HCT116 (cell line): Measurements from ENCODE around the gene SEMA6D. TPM values are rescaled to one million over a fixed set of nuclear protein-coding genes. Genes with fewer than 3 reads are reported as not detected.

Experiments used
- ATAC-seq: fragments of 200-7000 bp; cut with Tn5 transposase; 2 replicates; pipeline ENCODE4 v1.9.1; 2020; ENCODE audit warnings: mild to moderate bottlenecking, moderate library complexity
- BruUV-seq: library from RNA; stranded (reverse); fragments of 400-500 nt; replicated peaks from 2 replicates; lab custom pipeline; 2021; lab: Mats Ljungman, UMichigan
- CTCF ChIA-PET: fragments of 300-600 bp; sonication (Branson Sonifier 250); formaldehyde crosslinking; loops from one replicate; lab custom pipeline; 2021; ENCODE audit warnings: antibody characterized with exemption; lab: Charles Lee
- POLR2A ChIA-PET: fragments of 300-600, 350-600 bp; sonication (Branson Sonifier 250); formaldehyde crosslinking; loops from one replicate; lab custom pipeline; 2021; ENCODE audit warnings: antibody characterized with exemption; lab: Charles Lee
- RAD21 ChIA-PET, 2 experiments: fragments of 300-600 bp; sonication (Branson Sonifier 250); formaldehyde crosslinking; loops; one replicate each; lab custom pipeline; 2023; ENCODE audit warnings: low total read pairs in 2 of 2; ENCODE audit not compliant: uncharacterized antibody in 2 of 2, unreplicated experiment in 2 of 2, low non-redundant PET in 1 of 2; lab: Charles Lee
- DNase-seq: peaks from one replicate; pipeline ENCODE4 v3.0.0-alpha.2; 2010; ENCODE audit warnings: low read depth, low spot score
- H2AFZ ChIP-seq: fragments of 200-600 bp; shearing (Covaris generic), sonication (generic); 2 replicates; pipeline ENCODE4 v1.6.1; 2017; ENCODE audit warnings: low read depth, mixed run types, mixed read lengths, antibody characterized with exemption, low read length; ENCODE audit not compliant: poor library complexity, severe bottlenecking
- H3K27ac ChIP-seq: 2 replicates; pipeline ENCODE4 v1.5.1; 2012; ENCODE audit warnings: low read depth, low read length
- H3K27me3 ChIP-seq: fragments of 200-600 bp; sonication (generic); 2 replicates; pipeline ENCODE4 v1.6.1; 2016; ENCODE audit warnings: mixed run types, low read length, mixed read lengths; ENCODE audit not compliant: insufficient read depth
- H3K36me3 ChIP-seq, 2 experiments: fragments of 200-500 bp in 1 of 2; fragments of 200-600 bp in 1 of 2; sonication (Bioruptor generic) in 1 of 2; sonication (generic) in 1 of 2; 2 replicates each; pipeline versions ENCODE4 v1.5.1 to v1.6.1; 2014 to 2016; ENCODE audit warnings: low read length in 2 of 2, inconsistent platforms in 1 of 2, mixed read lengths in 1 of 2, mixed run types in 1 of 2; ENCODE audit not compliant: insufficient read depth in 2 of 2, control insufficient read depth in 1 of 2
- H3K4me1 ChIP-seq, 2 experiments: fragments of 200-600 bp in 1 of 2; sonication (generic) in 1 of 2; 2 replicates each; pipeline versions ENCODE4 v1.5.1 to v1.6.1; 2012 to 2017; ENCODE audit warnings: low read length in 2 of 2, inconsistent platforms in 1 of 2, mild to moderate bottlenecking in 1 of 2, mixed read lengths in 1 of 2, mixed run types in 1 of 2, moderate library complexity in 1 of 2; ENCODE audit not compliant: insufficient read depth in 2 of 2, control insufficient read depth in 1 of 2
- H3K4me2 ChIP-seq: fragments of 200-600 bp; sonication (generic); 2 replicates; pipeline ENCODE4 v1.6.1; 2017; ENCODE audit warnings: mixed run types, low read length, mixed read lengths
- H3K4me3 ChIP-seq, 2 experiments: fragments of 200-600 bp in 1 of 2; sonication (generic) in 1 of 2; replicated peaks in 1 of 2; 2 replicates each; pipeline ENCODE4 v1.5.1; 2011 to 2016; ENCODE audit warnings: low read length in 2 of 2, control low read depth in 1 of 2, low read depth in 1 of 2, mild to moderate bottlenecking in 1 of 2, mixed read lengths in 1 of 2, mixed run types in 1 of 2
- H3K79me2 ChIP-seq: fragments of 200-600 bp; sonication (generic); 2 replicates; pipeline ENCODE4 v1.6.1; 2017; ENCODE audit warnings: mild to moderate bottlenecking, mixed run types, low read length, moderate library complexity, mixed read lengths; ENCODE audit not compliant: insufficient read depth
- H3K9ac ChIP-seq: fragments of 200-600 bp; sonication (generic); 2 replicates; pipeline ENCODE4 v1.6.1; 2016; ENCODE audit warnings: low read length, mixed read lengths
- H3K9me2 ChIP-seq: fragments of 200-600 bp; sonication (generic), shearing (Covaris generic); 2 replicates; pipeline ENCODE4 v1.6.1; 2017; ENCODE audit warnings: mixed run types, mild to moderate bottlenecking, moderate library complexity; ENCODE audit not compliant: insufficient read depth
- H3K9me3 ChIP-seq, 2 experiments: fragments of 200-500 bp in 1 of 2; fragments of 200-600 bp in 1 of 2; sonication (Bioruptor generic) in 1 of 2; sonication (generic) in 1 of 2; 2 replicates each; pipeline ENCODE4 v1.6.1; 2014 to 2017; ENCODE audit warnings: low read length in 2 of 2, mixed read lengths in 2 of 2, inconsistent platforms in 1 of 2, low read depth in 1 of 2, mild to moderate bottlenecking in 1 of 2, mixed run types in 1 of 2, moderate library complexity in 1 of 2; ENCODE audit not compliant: control insufficient read depth in 1 of 2, insufficient read depth in 1 of 2
- H4K20me1 ChIP-seq: fragments of 200-600 bp; sonication (generic), shearing (Covaris generic); 2 replicates; pipeline ENCODE4 v1.6.1; 2017; ENCODE audit warnings: mixed run types, mild to moderate bottlenecking, moderate library complexity; ENCODE audit not compliant: insufficient read depth
- ATF3 ChIP-seq: IDR thresholded peaks from 2 replicates; pipeline ENCODE4 v1.6.1; 2012
- CBX3 ChIP-seq: IDR thresholded peaks from 2 replicates; pipeline ENCODE4 v1.6.1; 2012; ENCODE audit warnings: low read depth
- CEBPB ChIP-seq: IDR thresholded peaks from 2 replicates; pipeline ENCODE4 v1.6.1; 2012; ENCODE audit warnings: low read depth
- CTCF ChIP-seq, 3 experiments: fragments of 200-600 bp in 1 of 3; sonication (generic) in 1 of 3; IDR thresholded peaks in 2 of 3; conservative IDR thresholded peaks in 1 of 3; 2 replicates each; pipeline ENCODE4 v1.5.1; 2012 to 2017; ENCODE audit warnings: low read depth in 2 of 3, low read length in 2 of 3, antibody characterized with exemption in 1 of 3, borderline replicate concordance in 1 of 3, control low read depth in 1 of 3, mild to moderate bottlenecking in 1 of 3, mixed read lengths in 1 of 3, mixed run types in 1 of 3, moderate library complexity in 1 of 3; ENCODE audit not compliant: insufficient read depth in 1 of 3
- EGR1 ChIP-seq: IDR thresholded peaks from 2 replicates; pipeline ENCODE4 v1.6.1; 2012; ENCODE audit warnings: low read depth
- ELF1 ChIP-seq: IDR thresholded peaks from 2 replicates; pipeline ENCODE4 v1.6.1; 2012; ENCODE audit warnings: low read depth, borderline replicate concordance
- EZH2 ChIP-seq: fragments of 200-600 bp; sonication (generic); IDR thresholded peaks from 2 replicates; pipeline ENCODE4 v1.6.1; 2017; ENCODE audit warnings: antibody characterized with exemption, mixed run types
- FOSL1 ChIP-seq: IDR thresholded peaks from 2 replicates; pipeline ENCODE4 v1.6.1; 2012; ENCODE audit warnings: low read depth
- JUND ChIP-seq: IDR thresholded peaks from 2 replicates; pipeline ENCODE4 v1.6.1; 2012
- MAX ChIP-seq: IDR thresholded peaks from 2 replicates; pipeline ENCODE4 v1.6.1; 2012
- POLR2A ChIP-seq: IDR thresholded peaks from 2 replicates; pipeline ENCODE4 v1.7.0; 2011; ENCODE audit warnings: borderline replicate concordance; ENCODE audit not compliant: insufficient read depth, insufficient read length; ENCODE audit errors: extremely low read depth
- POLR2AphosphoS5 ChIP-seq: IDR thresholded peaks from 2 replicates; pipeline ENCODE4 v1.6.1; 2011; ENCODE audit warnings: mild to moderate bottlenecking, low read depth, low read length, moderate library complexity
- RAD21 ChIP-seq: IDR thresholded peaks from 2 replicates; pipeline ENCODE4 v1.6.1; 2012; ENCODE audit warnings: low read depth, mild to moderate bottlenecking
- REST ChIP-seq: IDR thresholded peaks from 2 replicates; pipeline ENCODE4 v1.6.1; 2012; ENCODE audit warnings: low read depth
- SIN3A ChIP-seq: IDR thresholded peaks from 2 replicates; pipeline ENCODE4 v1.6.1; 2012; ENCODE audit warnings: low read depth
- SP1 ChIP-seq: IDR thresholded peaks from 2 replicates; pipeline ENCODE4 v1.6.1; 2012; ENCODE audit warnings: low read depth
- TCF7L2 ChIP-seq: IDR thresholded peaks from 2 replicates; pipeline ENCODE4 v1.7.0; 2011; ENCODE audit warnings: borderline replicate concordance, inconsistent platforms; ENCODE audit not compliant: insufficient read depth, insufficient read length; ENCODE audit errors: extremely low read depth
- YY1 ChIP-seq: IDR thresholded peaks from 2 replicates; pipeline ENCODE4 v1.6.1; 2011; ENCODE audit warnings: low read length, low read depth, moderate library complexity, mild to moderate bottlenecking; ENCODE audit not compliant: insufficient replicate concordance; ENCODE audit errors: extremely low read depth
- ZBTB33 ChIP-seq: IDR thresholded peaks from 2 replicates; pipeline ENCODE4 v1.6.1; 2011; ENCODE audit warnings: mild to moderate bottlenecking, low read length, moderate library complexity; ENCODE audit not compliant: insufficient replicate concordance; ENCODE audit errors: extremely low read depth
- ZNF274 ChIP-seq: fragments of 200-500 bp; sonication (Bioruptor generic); IDR thresholded peaks from 2 replicates; pipeline ENCODE4 v1.6.1; 2014; ENCODE audit warnings: mild to moderate bottlenecking, low read depth, low read length, inconsistent platforms
- intact Hi-C: fragments of 100-400 bp; cut with micrococcal nuclease; formaldehyde crosslinking; loops from 2 replicates; pipeline ENCODE4 v1.10.0; 2022
- total RNA-seq: library from RNA; stranded (reverse); gene quantifications from one replicate; pipeline ENCODE4 v1.2.1, GENCODE V29; 2021; ENCODE audit not compliant: unreplicated experiment

Gene SEMA6D
- total RNA-seq, 1 experiment from 2014 or later, result 0.02 TPM

- TF ChIP-seq CBX3 (no peak), SIN3A (no peak), RAD21 (no peak), ZBTB33 (no peak), ELF1 (no peak)
These were observed 69.1 kb downstream of the SEMA6D start (continued) for GRCh38 chr15:47786371-47786770.

- DNase-seq (no peak), ATAC-seq (no peak)
- H3K4me3 ChIP-seq, result no peak overlapping the region
- ChIA-PET RAD21 (no interaction called here), CTCF (no interaction called here), POLR2A (no interaction called here)
- H3K9me2 ChIP-seq, result no peaks in the 10 kb centered on the region
- H3K27me3 ChIP-seq, result no peaks in the 10 kb centered on the region
- intact Hi-C loops, result no loop called here
- H3K9ac ChIP-seq, result no peak overlapping the region
- no peaks in the 10 kb centered on the region for H3K36me3 ChIP-seq
- no peak overlapping the region for H3K4me2 ChIP-seq
- no TSS peak for BruUV-seq
- H4K20me1 ChIP-seq, result no peaks in the 10 kb centered on the region
- no peaks in the 10 kb centered on the region for H3K79me2 ChIP-seq
- H3K27ac ChIP-seq, result no peak overlapping the region
- no peaks in the 10 kb centered on the region for H3K4me1 ChIP-seq
- H3K9me3 ChIP-seq, result peaks cover 17 to 29% of the 10 kb centered on the region in 2 experiments; a peak in 2 of 4 replicates
- no peak overlapping the region for H2AFZ ChIP-seq
- TF ChIP-seq YY1, result no peak
- no peak for TF ChIP-seq RAD21
- TF ChIP-seq MAX, result no peak
- no peak for TF ChIP-seq POLR2A
- TF ChIP-seq EGR1, result no peak
- TF ChIP-seq SIN3A, result no peak
- TF ChIP-seq JUND, result no peak
- TF ChIP-seq ZNF274, result no peak
- TF ChIP-seq CTCF (IDR thresholded peaks at IDR 0.05 in 2 of 3, conservative IDR thresholded peaks at IDR 0.05 in 1 of 3; ENCODE audit: borderline replicate concordance in 1 of 3, insufficient read depth in 1 of 3, low read depth in 2 of 3, low read length in 2 of 3), result no peak
- TF ChIP-seq POLR2AphosphoS5, result no peak
- no peak for TF ChIP-seq FOSL1
- no peak for TF ChIP-seq CEBPB
- no peak for TF ChIP-seq TCF7L2
- TF ChIP-seq REST, result no peak
- no peak for TF ChIP-seq SP1
- no peak for TF ChIP-seq EZH2
- TF ChIP-seq ATF3, result no peak
These were observed 70.6 kb downstream of the SEMA6D start for GRCh38 chr15:47787875-47788274.
